GM12891 (cell line): ENCODE data around the gene PDE5A.
"Not testable (repeated sequence)": the region's sequence is repeated elsewhere in the genome, so short reads cannot be mapped to it uniquely, and the experiment has no call there.

Experiments used
- DNase-seq: peaks from one replicate; pipeline ENCODE4 v3.0.0; 2011; ENCODE audit warnings: low spot score; ENCODE audit not compliant: insufficient read length
- FAIRE-seq: peaks from 2 replicates; lab custom pipeline; 2011; peaks lifted over from hg19 to GRCh38; lab: Jason Lieb, UNC
- PAX5 ChIP-seq: IDR thresholded peaks from 2 replicates; pipeline ENCODE4 v1.6.1; 2011; ENCODE audit warnings: low read length, moderate library complexity, mild to moderate bottlenecking; ENCODE audit not compliant: insufficient read depth, severe bottlenecking
- POLR2A ChIP-seq: IDR thresholded peaks from 2 replicates; pipeline ENCODE4 v1.6.1; 2011; ENCODE audit warnings: low read depth, low read length, control low read depth
- POLR2AphosphoS5 ChIP-seq: IDR thresholded peaks from 2 replicates; pipeline ENCODE4 v1.6.1; 2011; ENCODE audit warnings: low read depth, low read length, control low read depth
- POU2F2 ChIP-seq: IDR thresholded peaks from 2 replicates; pipeline ENCODE4 v1.6.1; 2011; ENCODE audit warnings: low read depth, mild to moderate bottlenecking, control low read depth, low read length, moderate library complexity
- SPI1 ChIP-seq: IDR thresholded peaks from 2 replicates; pipeline ENCODE4 v1.6.1; 2011; ENCODE audit warnings: low read depth, low read length, control low read depth
- TAF1 ChIP-seq: IDR thresholded peaks from 2 replicates; pipeline ENCODE4 v1.6.1; 2011; ENCODE audit warnings: low read depth, low read length, control low read depth

The PDE5A gene

GRCh38 chr4:119663160-119663788, 34.7 kb upstream of the PDE5A start:
- FAIRE-seq (no peak), DNase-seq (no peak)
- TF ChIP-seq SPI1 (no peak), PAX5 (no peak), POLR2AphosphoS5 (no peak), POU2F2 (no peak), TAF1 (no peak), POLR2A (no peak)

- not testable (repeated sequence) for DNase-seq, FAIRE-seq
Measured at GRCh38 chr4:119662612-119663011, 34.0 kb upstream of the PDE5A start.

GRCh38 chr4:119661231-119661630, 32.6 kb upstream of the PDE5A start:
- DNase-seq (no peak), FAIRE-seq (no peak)
- TF ChIP-seq POLR2AphosphoS5 (no peak), SPI1 (no peak), POU2F2 (no peak), PAX5 (no peak), TAF1 (no peak), POLR2A (no peak)

GRCh38 chr4:119659576-119659975, 31.0 kb upstream of the PDE5A start:
- DNase-seq (no peak), FAIRE-seq (no peak)
- TF ChIP-seq POLR2A (no peak), TAF1 (no peak), POLR2AphosphoS5 (no peak), PAX5 (no peak), POU2F2 (no peak), SPI1 (no peak)

GRCh38 chr4:119657111-119657611, 28.6 kb upstream of the PDE5A start:
- no peak for FAIRE-seq
- TF ChIP-seq POLR2A (no peak), TAF1 (no peak), PAX5 (no peak), POU2F2 (no peak), POLR2AphosphoS5 (no peak), SPI1 (no peak)
- DNase-seq, result no peak

GRCh38 chr4:119656342-119656741, 27.7 kb upstream of the PDE5A start:
- DNase-seq (no peak), FAIRE-seq (no peak)
- TF ChIP-seq SPI1 (no peak), TAF1 (no peak), POLR2AphosphoS5 (no peak), POLR2A (no peak), POU2F2 (no peak), PAX5 (no peak)

GRCh38 chr4:119655111-119655837, 26.7 kb upstream of the PDE5A start:
- TF ChIP-seq POU2F2 (no peak), POLR2A (no peak), POLR2AphosphoS5 (no peak), TAF1 (no peak), PAX5 (no peak), SPI1 (no peak)
- FAIRE-seq, result no peak
- no peak for DNase-seq

- TF ChIP-seq SPI1 (no peak), PAX5 (no peak), POLR2AphosphoS5 (no peak), POU2F2 (no peak), POLR2A (no peak), TAF1 (no peak)
- FAIRE-seq, result no peak
- no peak for DNase-seq
Measured at GRCh38 chr4:119653990-119654389, 25.4 kb upstream of the PDE5A start.

- TF ChIP-seq POLR2AphosphoS5, result no peak
- no peak for TF ChIP-seq SPI1
- FAIRE-seq (no peak), DNase-seq (no peak)
Measured at GRCh38 chr4:119652998-119653397, 24.4 kb upstream of the PDE5A start.

GRCh38 chr4:119648398-119648797, 19.8 kb upstream of the PDE5A start:
- DNase-seq (no peak), FAIRE-seq (no peak)

More at GRCh38 chr4:119648398-119648797, 19.8 kb upstream of the PDE5A start:
- TF ChIP-seq TAF1, result no peak
- no peak for TF ChIP-seq POU2F2
- no peak for TF ChIP-seq PAX5
- no peak for TF ChIP-seq SPI1
- TF ChIP-seq POLR2A, result no peak
- TF ChIP-seq POLR2AphosphoS5, result no peak
